Left renal pelvis (tissue), 4 donors: Measurements from ENCODE around the gene P2RX6. TPM values are rescaled to one million over a fixed set of nuclear protein-coding genes. Genes with fewer than 3 reads are reported as not detected.
"Not testable (repeated sequence)": the region's sequence is repeated elsewhere in the genome, so short reads cannot be mapped to it uniquely, and the experiment has no call there.

ENCODE experiments used
- DNase-seq, 4 donors: peaks; one replicate each; pipeline ENCODE4 v3.0.0-alpha.2; 2013; ENCODE audit warnings: low read depth in 4 of 4, low spot score in 3 of 4
- polyA plus RNA-seq, 4 donors: library from polyadenylated mRNA; unstranded; fragments of 120-200 nt; gene quantifications; one replicate each; pipeline ENCODE4 v1.2.1, GENCODE V29; 2013; ENCODE audit not compliant: insufficient read length in 4 of 4

Gene P2RX6
- polyA plus RNA-seq, 4 donors, result 1.0 to 1.4 (median 1.2) TPM

DNA sequence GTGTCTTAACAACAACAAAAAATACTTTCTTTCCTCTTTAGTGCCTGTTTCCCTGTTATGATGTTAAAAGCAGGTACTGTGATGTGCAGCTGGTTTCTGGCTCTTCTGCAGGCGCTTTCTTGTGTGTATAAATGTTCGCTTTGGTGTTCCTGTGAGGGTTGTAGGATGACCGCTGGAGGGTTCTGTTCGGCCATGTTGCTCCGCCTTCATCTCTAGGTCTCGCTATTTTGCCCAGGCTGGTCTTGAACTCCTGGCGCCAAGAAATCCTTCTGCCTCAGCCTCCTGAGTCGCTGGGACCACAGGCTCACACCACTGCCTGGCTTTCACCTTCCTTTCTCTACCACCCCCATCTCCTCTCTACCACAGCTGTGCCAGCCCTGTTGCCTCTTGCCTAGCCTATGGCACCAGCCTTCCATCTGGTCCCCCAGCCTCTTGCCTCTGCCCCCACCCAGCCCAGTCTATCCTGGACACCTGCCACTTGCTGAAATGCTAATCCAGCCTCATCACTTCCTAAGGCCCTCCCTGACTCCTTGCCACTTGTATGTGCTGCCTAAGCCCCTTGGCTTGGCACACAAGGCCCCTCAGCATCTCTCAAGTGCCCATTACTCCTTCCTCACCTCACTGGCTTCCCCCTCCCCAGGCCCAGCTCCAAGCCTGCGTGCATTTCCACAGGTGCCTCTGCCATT lies 36.3 kb downstream of the P2RX6 start:
- no peak for DNase-seq

DNA sequence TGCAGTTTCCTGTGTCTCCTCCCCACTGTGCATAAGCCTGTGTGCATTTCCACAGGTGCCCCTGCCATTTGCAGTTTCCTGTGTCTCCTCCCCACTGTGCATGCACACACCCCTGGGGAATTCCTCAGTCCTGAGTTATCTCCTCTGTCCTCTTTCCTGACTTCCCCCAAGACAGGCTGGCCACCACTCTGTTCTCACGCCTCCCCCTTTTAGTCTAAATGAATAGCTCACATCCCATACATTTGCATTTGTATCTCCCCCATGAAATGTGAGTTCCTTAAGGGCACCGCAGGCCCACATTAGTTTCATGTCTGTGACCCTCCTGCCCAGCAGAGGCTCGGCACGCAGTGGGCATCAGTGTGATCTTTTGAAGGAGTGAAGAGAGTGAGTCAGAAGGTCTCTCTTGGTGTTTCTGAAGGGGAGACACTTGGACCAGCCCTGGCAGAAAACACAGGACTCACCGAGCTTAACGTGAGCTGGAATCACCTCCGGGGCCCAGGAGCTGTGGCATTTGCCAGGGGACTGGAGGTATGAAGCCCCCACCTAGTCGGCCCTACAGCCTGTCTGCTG lies 37.0 kb downstream of the P2RX6 start:
- no peak for DNase-seq

DNA sequence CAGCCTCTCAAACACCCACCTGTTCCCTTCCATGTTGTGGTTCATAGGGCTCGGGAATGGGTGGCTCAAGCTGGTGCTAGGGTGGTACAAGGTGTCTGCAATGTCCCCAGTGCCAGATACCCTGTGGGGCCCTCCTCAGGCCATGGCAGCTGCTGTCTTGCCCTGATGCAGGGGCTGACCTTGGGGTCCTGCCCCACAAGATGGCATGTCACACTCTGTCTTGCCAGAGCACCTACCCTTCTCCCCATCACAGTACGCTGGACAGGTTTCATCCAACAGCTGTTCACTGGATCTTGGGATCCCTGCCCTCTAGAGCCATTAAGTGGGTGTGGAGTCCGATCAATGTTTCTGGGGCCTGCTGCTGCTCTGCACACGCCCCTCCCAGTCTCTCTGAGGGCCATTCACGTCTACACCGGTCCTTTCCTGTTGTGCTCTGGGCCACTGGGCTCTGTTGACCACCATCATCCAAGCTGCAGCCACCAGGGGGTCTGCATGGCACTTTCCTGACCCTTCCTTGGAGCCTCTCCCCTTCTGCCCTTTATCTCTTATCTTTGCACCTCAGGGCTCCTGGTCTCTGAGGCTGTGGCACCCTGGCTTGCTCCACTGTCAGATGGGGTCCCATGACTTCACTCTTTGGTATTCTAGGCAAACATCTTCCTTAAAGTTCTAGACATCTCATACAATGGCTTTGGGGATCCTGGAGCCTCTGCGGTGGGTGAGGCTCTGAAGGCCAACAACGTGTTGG lies 37.9 kb downstream of the P2RX6 start:
- DNase-seq, result no peak

DNA sequence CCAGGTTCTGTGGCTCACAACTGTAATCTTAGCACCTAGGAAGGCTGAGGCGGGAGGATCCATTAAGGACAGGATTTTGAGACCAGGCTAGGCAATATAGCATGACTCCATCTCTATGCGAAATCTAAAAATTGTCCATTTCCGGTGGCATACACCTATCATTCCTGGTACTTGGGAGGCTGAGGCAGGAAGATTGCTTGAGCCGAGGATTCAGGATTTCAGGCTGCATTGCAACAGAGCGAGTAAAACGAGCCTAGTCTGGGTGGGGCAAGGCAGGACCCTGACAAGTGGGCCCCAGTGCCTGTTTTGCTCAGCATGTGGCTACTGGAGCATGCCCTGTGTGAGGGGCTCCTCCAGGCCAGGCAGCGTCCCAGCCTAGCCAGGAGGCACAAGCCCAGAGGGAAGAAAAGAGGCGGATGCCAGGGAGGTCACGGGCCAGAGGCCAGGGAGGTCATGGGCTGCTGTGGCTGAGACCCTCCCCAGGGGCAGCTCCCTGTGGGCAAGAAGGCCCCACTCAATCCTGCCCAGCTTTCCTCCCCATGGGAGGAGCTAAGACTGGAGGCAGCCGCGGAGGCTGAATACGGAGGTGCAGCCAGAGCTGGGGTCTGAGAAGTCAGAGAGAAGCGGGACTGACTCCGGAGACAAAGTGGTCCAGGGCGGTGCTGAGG lies 39.2 kb downstream of the P2RX6 start:
- no peak for DNase-seq

DNA sequence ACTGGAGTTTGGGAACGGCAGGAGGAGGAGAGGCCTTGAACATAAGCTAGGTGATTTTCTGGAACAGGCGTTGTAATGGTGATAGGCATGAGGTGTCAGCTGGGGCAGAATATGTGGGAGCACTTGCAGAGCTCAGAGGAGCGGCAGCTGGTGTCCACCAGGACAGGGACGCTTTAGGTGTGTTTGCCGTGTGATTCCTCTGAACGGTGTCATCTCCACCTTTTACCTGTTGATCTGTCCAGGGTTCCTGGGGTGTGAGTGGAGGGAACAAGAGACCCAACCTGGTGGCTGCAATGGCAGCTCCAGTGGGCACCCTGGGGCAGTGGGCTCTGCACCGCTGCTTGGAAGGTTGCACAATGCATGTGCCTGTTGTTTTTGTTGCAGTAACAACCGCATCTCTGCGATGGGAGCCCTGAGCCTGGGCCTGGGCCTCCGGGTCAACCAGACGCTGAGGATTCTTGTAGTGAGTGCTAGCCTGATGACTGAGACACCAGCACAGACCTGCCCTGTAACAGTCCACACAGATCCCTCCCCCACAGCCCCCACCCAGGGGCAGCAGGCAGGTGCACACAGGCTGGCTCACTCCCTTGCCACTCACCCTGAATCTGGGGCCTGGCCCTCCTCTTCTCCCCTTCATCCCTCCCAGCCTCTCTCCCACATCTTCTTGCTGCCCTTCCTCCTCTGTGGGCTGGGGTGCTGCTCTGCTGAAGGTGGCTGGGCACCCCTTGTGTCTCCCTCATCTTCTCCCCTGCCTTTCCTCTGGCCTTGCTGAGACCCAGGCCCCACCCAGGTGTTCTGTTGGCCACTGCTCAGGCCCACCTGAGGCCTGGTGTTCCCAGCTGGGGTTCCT lies 40.0 kb downstream of the P2RX6 start:
- DNase-seq, result no peak

DNA sequence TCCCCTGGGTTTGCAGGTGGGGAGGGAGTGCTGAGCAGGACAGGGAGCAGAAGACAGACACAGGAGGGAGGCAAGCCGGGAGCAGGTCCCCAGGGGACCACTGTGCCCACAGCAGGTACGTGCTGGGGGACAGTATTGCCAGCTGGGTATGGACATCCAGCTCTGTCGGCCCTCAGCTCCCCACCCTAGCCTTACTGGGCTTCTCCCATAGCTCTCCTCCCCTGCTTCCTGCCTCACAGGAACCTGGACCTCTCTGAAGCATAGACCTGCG lies 40.5 kb downstream of the P2RX6 start:
- no peak for DNase-seq

DNA sequence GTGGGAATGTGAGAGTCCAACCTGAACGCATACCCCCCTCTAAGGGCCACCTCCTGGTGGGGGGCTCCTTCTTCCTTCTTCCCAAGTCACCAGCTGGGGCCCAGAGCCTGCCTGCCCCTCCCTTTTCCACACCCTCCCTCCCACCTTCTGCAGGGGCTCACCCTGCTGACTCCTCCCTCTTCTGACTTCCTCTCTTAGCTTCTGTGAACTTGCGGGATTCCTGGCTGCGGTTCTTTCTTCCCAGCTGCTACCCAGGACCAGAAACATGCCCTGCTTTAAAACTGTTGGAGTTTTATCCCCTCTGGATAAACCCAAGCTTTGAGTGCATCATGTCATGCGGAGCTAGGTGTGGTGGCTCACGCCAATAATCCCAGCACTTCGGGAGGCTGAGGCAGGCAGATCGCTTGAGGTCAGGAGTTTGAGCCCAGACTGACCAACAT lies 40.9 kb downstream of the P2RX6 start:
- no peak for DNase-seq

DNA sequence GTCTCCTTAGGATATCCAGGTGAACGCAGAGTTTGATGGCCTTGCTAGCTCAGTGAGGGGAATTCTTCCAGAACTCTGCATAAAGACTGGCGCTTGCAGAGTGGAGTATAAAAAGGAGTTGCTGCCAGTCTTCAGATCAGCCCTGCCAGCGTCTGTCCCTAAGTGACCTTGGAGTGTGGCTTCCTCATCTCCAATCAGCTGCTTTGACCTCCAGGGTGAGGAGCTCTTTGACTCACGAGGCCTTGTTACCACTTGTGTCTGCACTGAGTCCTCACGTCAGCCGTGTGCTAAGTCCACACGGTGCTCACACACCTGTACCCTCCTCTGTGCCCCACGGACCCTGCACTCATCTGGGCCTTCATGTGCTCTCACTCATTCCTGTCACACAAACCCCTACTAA lies 45.4 kb downstream of the P2RX6 start:
- not testable (repeated sequence) for DNase-seq

DNA sequence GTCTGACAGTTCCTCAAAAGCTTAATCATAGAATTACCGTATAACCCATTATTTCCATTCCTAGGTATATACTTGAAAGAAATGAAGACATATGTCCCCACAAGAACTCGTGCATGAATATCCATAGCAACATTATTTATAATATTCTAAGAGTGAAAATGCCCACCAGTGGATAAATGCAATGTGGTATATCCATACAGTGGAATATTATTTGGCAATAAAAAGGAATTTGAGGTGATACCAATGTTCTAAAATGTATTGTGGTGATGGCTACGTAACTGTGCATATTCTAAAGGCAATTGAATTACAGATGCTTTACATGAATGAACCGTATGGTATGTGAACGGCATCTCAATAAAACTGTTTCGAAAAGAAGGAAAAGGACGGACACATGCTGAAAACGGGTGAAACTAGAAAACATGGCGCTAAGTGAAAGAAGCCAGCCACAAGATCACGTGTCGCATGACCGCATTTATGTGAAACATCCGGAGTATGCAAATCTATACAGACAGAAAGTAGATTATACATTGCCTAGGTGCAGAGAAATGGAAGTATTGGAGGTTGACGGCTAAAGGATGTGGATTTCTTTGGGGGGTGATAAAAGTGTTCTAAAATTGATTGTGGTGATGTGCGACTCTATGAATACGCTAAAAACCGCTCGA lies 46.8 kb downstream of the P2RX6 start:
- DNase-seq, result not testable (repeated sequence)

DNA sequence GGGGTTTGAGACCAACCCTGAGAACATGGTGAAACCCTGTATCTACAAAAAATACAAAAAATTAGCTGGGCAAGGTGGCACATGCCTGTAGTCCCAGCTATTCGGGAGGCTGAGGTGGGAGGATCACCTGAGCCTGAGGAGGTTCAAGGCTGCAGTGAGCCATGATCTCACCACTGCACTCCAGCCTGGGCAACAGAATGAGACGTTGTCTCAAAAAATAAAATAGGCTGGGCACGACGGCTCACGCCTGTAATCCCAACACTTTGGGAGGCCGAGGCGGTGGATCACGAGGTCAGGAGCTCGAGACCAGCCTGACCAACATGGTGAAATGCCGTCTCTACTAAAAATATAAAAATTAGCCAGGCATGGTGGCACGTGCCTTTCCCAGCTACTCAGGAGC lies 49.5 kb downstream of the P2RX6 start:
- DNase-seq, result not testable (repeated sequence)

DNA sequence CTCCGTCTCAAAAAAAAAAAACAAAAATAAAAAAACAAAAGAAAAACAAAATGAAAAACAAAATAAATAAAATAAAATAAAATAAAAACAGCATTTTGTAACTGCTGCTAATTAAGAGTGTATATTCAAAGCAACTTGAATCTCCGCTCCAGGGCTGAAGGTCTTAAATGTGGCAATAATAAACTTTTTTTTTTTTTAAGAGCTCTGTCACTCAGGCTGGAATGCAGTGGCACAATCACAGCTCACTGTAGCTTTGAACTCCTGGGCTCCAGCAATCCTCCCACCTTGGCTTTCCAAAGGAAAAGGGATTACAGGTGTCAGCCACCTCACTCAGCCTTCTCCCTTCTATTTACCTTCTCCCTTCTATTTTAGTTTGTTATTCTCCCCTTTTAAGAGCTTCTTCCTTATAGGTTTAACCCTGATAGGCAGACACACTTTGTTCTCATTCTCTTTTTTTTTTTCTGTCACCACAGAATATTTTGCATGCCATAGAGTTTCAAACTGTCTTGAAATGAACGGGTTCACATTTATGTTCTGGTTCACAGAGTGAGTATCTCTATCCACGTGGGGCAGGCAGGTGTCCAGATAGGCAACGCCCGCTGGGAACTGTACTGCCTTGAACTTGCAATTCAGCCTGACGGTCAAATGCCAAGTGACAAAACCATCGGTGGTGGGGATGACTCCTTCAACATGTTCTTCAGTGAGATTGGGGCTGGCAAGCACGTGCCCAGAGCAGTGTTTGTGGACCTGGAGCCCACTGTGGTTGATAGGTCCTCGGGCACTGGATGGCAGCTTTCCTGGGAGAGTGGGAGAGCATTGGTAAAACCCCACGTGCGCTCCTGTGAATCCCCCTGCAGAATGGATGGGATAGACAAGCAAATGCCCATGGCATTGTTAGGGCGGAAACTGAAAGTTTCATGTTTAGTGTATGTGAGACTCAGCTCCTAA lies 50.2 kb downstream of the P2RX6 start:
- no peak for DNase-seq

DNA sequence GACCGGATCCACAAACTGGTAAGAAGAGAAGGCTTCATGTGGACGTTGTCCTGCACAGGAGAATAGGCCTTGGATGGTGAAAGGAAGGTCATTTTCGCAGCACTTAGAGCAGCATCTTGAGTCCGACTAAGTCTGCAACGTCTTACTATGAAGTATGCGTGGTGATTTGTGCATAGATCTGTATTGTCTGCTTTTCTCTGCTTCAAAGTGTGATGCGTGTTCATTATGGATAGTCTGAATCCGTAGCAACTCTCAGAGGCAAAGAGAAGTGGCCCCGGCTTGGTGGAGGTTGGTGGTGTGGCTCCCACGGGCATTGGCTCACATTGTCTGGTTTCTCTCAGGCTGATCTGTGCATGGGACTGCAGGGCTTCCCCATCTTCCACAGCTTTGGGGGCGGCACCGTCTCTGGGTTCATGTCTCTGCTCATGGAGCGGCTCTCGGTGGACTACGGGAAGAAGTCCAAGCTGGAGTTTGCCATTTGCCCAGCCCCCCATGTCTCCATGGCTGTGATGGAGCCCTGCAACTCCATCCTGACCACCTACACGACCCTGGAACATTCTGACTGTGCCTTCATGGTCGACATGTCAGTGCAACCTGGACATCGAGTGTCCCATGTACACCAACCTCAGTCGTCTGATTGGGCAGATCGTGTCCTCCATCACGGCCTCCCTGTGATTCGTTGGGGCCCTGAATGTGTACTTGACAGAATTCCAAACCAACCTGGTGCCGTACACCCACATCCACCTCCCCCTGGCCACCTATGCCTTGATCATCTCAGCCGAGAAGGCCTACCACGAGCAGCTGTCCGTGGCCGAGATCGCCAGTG lies 52.3 kb downstream of the P2RX6 start:
- no peak for DNase-seq

DNA sequence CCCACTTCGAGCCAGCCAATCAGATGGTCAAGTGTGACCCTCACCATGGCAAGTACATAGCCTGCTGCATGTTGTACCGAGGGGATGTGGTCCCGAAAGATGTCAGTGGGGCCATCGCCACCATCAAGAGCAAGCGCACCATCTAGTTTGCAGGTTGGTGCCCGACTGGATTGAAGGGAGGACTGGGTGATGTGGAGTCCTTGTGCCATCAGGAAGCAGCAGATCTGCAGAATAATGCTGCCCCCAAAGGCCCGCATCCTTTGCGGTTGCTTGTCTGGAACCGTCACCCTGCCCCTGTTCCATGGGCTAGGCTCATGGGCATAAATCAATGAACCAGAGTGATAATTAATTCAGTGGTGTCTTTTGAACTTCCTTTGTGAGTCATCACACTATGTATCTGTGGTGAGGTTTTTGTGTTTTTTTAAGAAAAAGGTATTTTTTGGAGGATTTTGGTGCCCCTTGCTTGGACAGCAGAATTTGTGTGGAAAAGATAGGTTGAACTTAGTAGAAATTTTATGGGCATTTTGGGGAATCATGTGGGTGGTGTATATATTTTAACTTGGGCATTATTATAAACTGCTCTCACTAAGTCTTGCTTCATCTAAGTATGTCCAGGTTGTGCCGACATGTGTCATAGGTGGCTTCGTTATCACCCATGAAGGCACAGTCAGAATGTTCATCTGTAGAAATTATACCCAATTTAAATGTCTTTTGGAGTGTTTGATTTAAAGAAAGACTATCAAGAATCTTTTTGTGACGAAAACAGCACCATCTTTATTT lies 53.1 kb downstream of the P2RX6 start:
- no peak for DNase-seq

DNA sequence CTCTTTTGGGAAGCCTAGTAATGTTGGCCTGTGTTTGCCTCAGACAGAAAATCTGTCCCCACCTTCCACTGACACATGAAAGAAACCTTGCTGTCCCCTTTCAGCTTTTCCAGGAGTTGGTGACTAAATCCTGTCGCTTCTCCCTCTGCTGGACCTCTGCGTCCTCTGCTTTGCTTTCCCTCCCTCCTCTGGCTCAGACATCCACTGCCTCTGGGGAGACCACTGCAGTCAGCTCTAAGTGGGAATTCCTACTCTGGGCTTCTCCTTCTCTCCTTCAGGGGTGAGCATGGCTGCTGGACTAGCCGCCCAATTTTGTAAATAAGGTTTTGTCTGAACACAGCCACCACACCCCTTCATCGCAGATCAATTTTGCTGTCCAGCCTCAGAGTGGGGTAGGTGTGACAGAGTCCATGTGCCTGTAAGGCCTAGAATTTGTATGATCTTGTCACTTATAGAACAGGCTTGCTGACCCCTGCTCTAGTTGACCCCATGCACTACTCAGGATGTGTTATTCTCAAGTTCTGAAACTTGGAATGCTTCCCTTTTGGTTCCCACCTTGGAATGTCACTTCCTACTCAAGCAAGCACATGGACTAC lies 53.8 kb downstream of the P2RX6 start:
- no peak for DNase-seq

DNA sequence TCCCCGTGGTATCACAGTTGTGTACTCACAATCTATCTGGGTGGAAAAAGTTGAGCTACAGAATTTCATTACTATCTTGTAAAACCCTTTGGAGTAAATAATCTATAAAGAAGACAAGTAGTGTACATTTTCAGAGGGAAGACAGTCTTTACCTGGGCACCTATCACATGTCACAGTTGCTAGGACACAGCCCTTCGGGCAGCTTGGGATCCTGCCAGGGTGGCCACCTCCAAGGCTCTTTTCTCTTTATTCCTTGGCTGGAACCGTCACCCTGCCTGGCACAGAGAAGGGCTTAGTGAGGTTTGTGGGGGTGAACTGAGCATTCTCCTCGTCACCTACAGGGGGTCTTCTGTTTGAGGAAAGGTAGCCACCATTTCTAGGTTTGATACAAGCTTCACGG lies 54.4 kb downstream of the P2RX6 start:
- no peak for DNase-seq

DNA sequence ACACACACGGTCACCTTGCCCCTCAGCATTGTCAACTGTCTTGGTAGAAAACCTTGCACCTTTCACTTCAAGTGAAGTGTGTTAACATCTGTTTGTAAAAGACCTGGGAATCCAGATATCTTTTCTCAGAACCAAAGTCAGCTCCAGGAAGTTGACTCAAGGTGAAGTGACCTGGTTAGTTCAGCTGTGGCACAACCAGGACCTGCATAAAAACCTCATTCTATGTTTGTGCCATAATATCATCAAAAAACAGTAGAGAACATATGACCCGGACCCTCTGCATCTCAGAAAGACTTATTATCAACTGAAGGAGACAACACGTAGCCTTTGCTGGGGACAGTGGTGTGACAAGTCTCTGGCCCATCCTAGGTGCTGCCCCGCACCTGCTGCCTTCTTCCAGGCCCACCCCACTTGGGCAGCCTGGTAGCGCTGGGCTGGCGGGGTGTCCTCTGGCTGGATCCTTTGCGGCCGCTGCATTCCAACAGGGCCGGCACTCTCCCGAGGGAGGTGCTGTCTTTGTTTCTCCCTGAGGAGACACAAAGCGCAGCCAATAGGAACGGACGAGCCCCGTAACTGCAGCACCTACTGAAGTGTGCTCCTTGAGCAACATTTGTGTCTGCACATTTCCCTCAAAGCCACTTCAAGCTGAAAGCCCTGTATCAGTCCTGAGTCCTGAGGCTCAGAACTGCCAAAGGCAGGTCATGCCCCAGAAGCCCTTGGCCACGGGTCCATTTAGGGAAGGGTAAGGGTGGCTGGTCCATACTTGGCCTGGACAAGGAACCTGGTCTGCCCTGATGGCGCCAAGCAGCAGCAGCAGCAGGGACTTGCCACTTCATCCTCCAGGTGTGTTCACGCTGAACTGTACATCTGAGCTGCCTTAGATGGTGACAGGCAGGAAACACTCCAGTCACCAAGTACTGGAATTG lies 56.0 kb downstream of the P2RX6 start:
- no peak for DNase-seq
